Endothelial cell of umbilical vein (primary cell): ENCODE measurements around the gene APC2. TPM values are rescaled to one million over a fixed set of nuclear protein-coding genes. Genes with fewer than 3 reads are reported as not detected.

ENCODE experiments used
- BruUV-seq: library from RNA; stranded (reverse); fragments of 400-500 nt; replicated peaks from 2 replicates; lab custom pipeline; 2021; lab: Mats Ljungman, UMichigan
- CTCF ChIA-PET: fragments of 300-600, 350-600 bp; sonication (Branson Sonifier 250); formaldehyde crosslinking; loops from one replicate; lab custom pipeline; 2021; ENCODE audit warnings: antibody characterized with exemption, inconsistent platforms; lab: Charles Lee
- POLR2A ChIA-PET: fragments of 300-600, 350-600 bp; sonication (Branson Sonifier 250); formaldehyde crosslinking; loops from one replicate; lab custom pipeline; 2021; ENCODE audit warnings: antibody characterized with exemption, inconsistent platforms; lab: Charles Lee
- DNase-seq: peaks from one replicate; pipeline ENCODE4 v3.0.0-alpha.2; 2011; ENCODE audit warnings: low read depth, low spot score
- FAIRE-seq: peaks from 2 replicates; lab custom pipeline; 2011; peaks lifted over from hg19 to GRCh38; lab: Jason Lieb, UNC
- H2AFZ ChIP-seq: 2 replicates; pipeline ENCODE4 v1.6.0; 2012; ENCODE audit warnings: low read depth, low read length, control low read depth, inconsistent platforms
- H3K27ac ChIP-seq: 2 replicates; pipeline ENCODE4 v1.5.1; 2011; ENCODE audit warnings: low read depth, mild to moderate bottlenecking, control low read depth, low read length, moderate library complexity; ENCODE audit not compliant: insufficient read depth
- H3K27me3 ChIP-seq, 2 experiments: 2 replicates each; pipeline versions ENCODE4 v1.6.0 to v1.6.1; 2011; ENCODE audit warnings: low read length in 2 of 2, mixed read lengths in 1 of 2; ENCODE audit not compliant: control insufficient read depth in 2 of 2, insufficient read depth in 2 of 2
- H3K36me3 ChIP-seq, 2 experiments: 2 replicates in 1 of 2; 3 replicates in 1 of 2; pipeline ENCODE4 v1.5.1; 2011; ENCODE audit warnings: low read length in 2 of 2, mild to moderate bottlenecking in 1 of 2, moderate library complexity in 1 of 2; ENCODE audit not compliant: control insufficient read depth in 2 of 2, insufficient read depth in 2 of 2; ENCODE audit errors: extremely low read depth in 1 of 2
- H3K4me1 ChIP-seq: 3 replicates; pipeline ENCODE4 v1.5.1; 2011; ENCODE audit warnings: mild to moderate bottlenecking, low read length; ENCODE audit not compliant: control insufficient read depth, insufficient read depth; ENCODE audit errors: extremely low read depth
- H3K4me2 ChIP-seq: 2 replicates; pipeline ENCODE4 v1.6.1; 2011; ENCODE audit warnings: low read length, control low read depth, mixed read lengths; ENCODE audit not compliant: insufficient read depth
- H3K4me3 ChIP-seq, 3 experiments: fragments of 200-600 bp in 1 of 3; sonication (generic), shearing (Covaris generic) in 1 of 3; replicated peaks in 1 of 3; 2 replicates each; pipeline ENCODE4 v1.5.1; 2011 to 2016; ENCODE audit warnings: control low read depth in 3 of 3, low read length in 3 of 3, mild to moderate bottlenecking in 2 of 3, inconsistent platforms in 1 of 3, low read depth in 1 of 3, moderate library complexity in 1 of 3; ENCODE audit not compliant: insufficient read depth in 1 of 3
- H3K79me2 ChIP-seq: 2 replicates; pipeline ENCODE4 v1.6.0; 2012; ENCODE audit warnings: low read length, inconsistent platforms; ENCODE audit not compliant: control insufficient read depth, insufficient read depth
- H3K9ac ChIP-seq: replicated peaks from 2 replicates; pipeline ENCODE3; 2011; ENCODE audit warnings: low read length, control low read depth; ENCODE audit not compliant: insufficient read depth; ENCODE audit errors: extremely low read depth
- H3K9me1 ChIP-seq: replicated peaks from 3 replicates; pipeline ENCODE4 v1.6.0; 2011; ENCODE audit warnings: mild to moderate bottlenecking, low read length; ENCODE audit not compliant: control insufficient read depth, insufficient read depth; ENCODE audit errors: extremely low read depth
- H3K9me3 ChIP-seq: replicated peaks from 2 replicates; pipeline ENCODE4 v1.5.1; 2012; ENCODE audit warnings: low read length, inconsistent platforms; ENCODE audit not compliant: control insufficient read depth, insufficient read depth
- H4K20me1 ChIP-seq: replicated peaks from 2 replicates; pipeline ENCODE3; 2011; ENCODE audit warnings: mild to moderate bottlenecking, low read length; ENCODE audit not compliant: control insufficient read depth, insufficient read depth; ENCODE audit errors: extremely low read depth
- EZH2 ChIP-seq: IDR thresholded peaks from 2 replicates; pipeline ENCODE4 v1.6.1; 2012; ENCODE audit warnings: borderline replicate concordance, low read depth, mild to moderate bottlenecking, moderate library complexity, low read length, inconsistent platforms; ENCODE audit not compliant: severe bottlenecking
- FOS ChIP-seq: IDR thresholded peaks from 2 replicates; pipeline ENCODE4 v1.6.1; 2011; ENCODE audit warnings: mild to moderate bottlenecking, low read length, moderate library complexity, borderline replicate concordance; ENCODE audit not compliant: insufficient read depth
- GATA2 ChIP-seq: IDR thresholded peaks from 2 replicates; pipeline ENCODE4 v1.7.0; 2011; ENCODE audit warnings: low read depth, mild to moderate bottlenecking, moderate library complexity, mixed read lengths, low read length; ENCODE audit not compliant: insufficient read length, insufficient read depth
- JUN ChIP-seq: IDR thresholded peaks from 2 replicates; pipeline ENCODE4 v1.6.1; 2011; ENCODE audit warnings: borderline replicate concordance, low read depth; ENCODE audit not compliant: insufficient read length, insufficient read depth
- MYC ChIP-seq: IDR thresholded peaks from one replicate; pipeline ENCODE4 v1.6.1; 2011; ENCODE audit warnings: mild to moderate bottlenecking, low read depth, low read length
- POLR2A ChIP-seq: IDR thresholded peaks from 2 replicates; pipeline ENCODE4 v1.6.1; 2012; ENCODE audit warnings: low read depth, mild to moderate bottlenecking, control low read depth, low read length
- POLR2AphosphoS5 ChIP-seq: IDR thresholded peaks from 2 replicates; pipeline ENCODE4 v1.6.1; 2012; ENCODE audit warnings: low read depth, mild to moderate bottlenecking, control low read depth, low read length, moderate library complexity; ENCODE audit not compliant: insufficient read depth
- dilution Hi-C: fragments of 300-500 bp; cut with MboI; formaldehyde crosslinking; loops from one replicate; pipeline ENCODE4 v1.15.0; 2019; ENCODE audit warnings: low sequenced_read_pairs; ENCODE audit not compliant: extremely low pct_ligation_motif_present
- intact Hi-C: fragments of 100-400 bp; cut with micrococcal nuclease; formaldehyde crosslinking; loops from one replicate; pipeline ENCODE4 v1.10.0; 2022
- polyA plus RNA-seq, 4 experiments: library from polyadenylated mRNA; depleted of rRNA in 3 of 4; stranded (reverse) in 3 of 4; unstranded in 1 of 4; fragments of >200 nt; gene quantifications; 2 replicates each; pipeline versions ENCODE4 v1.2.1 to v1.2.3, GENCODE V29; 2011 to 2012; ENCODE audit warnings: missing spikeins in 1 of 4
- total RNA-seq: library from RNA; stranded (reverse); gene quantifications from 2 replicates; pipeline ENCODE4 v1.2.3, GENCODE V29; 2021
- TF ChIP-seq, protein P1 (sequence below): IDR thresholded peaks from 2 replicates; pipeline ENCODE4 v1.6.1; 2011; ENCODE audit not compliant: insufficient read depth, insufficient read length
- TF ChIP-seq, protein P2 (sequence below), 2 donors: IDR thresholded peaks; 1 replicate in 1 of 2; 2 replicates in 1 of 2; pipeline ENCODE4 v1.5.1; 2011; ENCODE audit warnings: low read length in 2 of 2, mild to moderate bottlenecking in 2 of 2, moderate library complexity in 2 of 2, control low read depth in 1 of 2, inconsistent platforms in 1 of 2, low read depth in 1 of 2; ENCODE audit not compliant: insufficient read depth in 1 of 2; ENCODE audit errors: extremely low read depth in 1 of 2

APC2 gene
- total and polyA plus RNA-seq, 2 donors (not counting 3 experiments of a cell fraction or from before 2014, with no cell fraction given), result 0.01 to 0.04 TPM

DNA sequence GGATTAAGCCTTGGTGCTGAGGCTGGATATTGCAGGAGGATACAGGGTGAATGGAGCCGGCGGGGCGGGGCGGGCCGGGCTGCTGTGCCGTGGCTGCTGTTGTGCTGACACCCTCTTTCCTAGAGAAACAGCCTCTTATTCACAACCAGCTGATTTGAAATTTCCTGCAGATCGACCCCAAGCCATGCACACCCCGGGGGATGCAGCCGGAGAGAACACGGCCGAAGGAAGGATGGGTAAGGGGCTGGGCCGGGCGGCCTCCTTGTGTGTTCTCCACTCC lies 31.5 kb upstream of the APC2 start:
- ChIA-PET POLR2A (no interaction called here), CTCF (no interaction called here)
- no peak overlapping the region for H3K4me3 ChIP-seq
- H3K4me1 ChIP-seq, result peaks cover 19% of the 10 kb centered on the region
- intact Hi-C loops (no loop called here), dilution Hi-C loops (no loop called here)
- H3K27ac ChIP-seq, result no peak overlapping the region
- H4K20me1 ChIP-seq, result no peaks in the 10 kb centered on the region
- no peak for TF ChIP-seq POLR2AphosphoS5
- TF ChIP-seq GATA2, result no peak
- no peak for TF ChIP-seq MYC
- TF ChIP-seq EZH2, result no peak
- TF ChIP-seq, protein P1, sequence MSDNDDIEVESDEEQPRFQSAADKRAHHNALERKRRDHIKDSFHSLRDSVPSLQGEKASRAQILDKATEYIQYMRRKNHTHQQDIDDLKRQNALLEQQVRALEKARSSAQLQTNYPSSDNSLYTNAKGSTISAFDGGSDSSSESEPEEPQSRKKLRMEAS, result no peak
- TF ChIP-seq, protein P2, sequence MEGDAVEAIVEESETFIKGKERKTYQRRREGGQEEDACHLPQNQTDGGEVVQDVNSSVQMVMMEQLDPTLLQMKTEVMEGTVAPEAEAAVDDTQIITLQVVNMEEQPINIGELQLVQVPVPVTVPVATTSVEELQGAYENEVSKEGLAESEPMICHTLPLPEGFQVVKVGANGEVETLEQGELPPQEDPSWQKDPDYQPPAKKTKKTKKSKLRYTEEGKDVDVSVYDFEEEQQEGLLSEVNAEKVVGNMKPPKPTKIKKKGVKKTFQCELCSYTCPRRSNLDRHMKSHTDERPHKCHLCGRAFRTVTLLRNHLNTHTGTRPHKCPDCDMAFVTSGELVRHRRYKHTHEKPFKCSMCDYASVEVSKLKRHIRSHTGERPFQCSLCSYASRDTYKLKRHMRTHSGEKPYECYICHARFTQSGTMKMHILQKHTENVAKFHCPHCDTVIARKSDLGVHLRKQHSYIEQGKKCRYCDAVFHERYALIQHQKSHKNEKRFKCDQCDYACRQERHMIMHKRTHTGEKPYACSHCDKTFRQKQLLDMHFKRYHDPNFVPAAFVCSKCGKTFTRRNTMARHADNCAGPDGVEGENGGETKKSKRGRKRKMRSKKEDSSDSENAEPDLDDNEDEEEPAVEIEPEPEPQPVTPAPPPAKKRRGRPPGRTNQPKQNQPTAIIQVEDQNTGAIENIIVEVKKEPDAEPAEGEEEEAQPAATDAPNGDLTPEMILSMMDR (IDR thresholded peaks at IDR 0.05; ENCODE audit: extremely low read depth in 1 of 2, insufficient read depth in 1 of 2, low read depth in 1 of 2, low read length in 2 of 2), result no peak
- TF ChIP-seq POLR2A, result no peak
- TF ChIP-seq JUN, result no peak
- no peak for TF ChIP-seq FOS
- no peak overlapping the region for H3K4me2 ChIP-seq
- no peaks in the 10 kb centered on the region for H3K9me1 ChIP-seq
- H3K79me2 ChIP-seq, result peaks cover 85% of the 10 kb centered on the region
- BruUV-seq, result no TSS peak
- H2AFZ ChIP-seq, result no peak overlapping the region
- no peak for DNase-seq
- H3K27me3 ChIP-seq, result no peaks in the 10 kb centered on the region
- no peak for FAIRE-seq
- no peak overlapping the region for H3K9ac ChIP-seq
- H3K9me3 ChIP-seq, result no peaks in the 10 kb centered on the region
- peaks cover 16 to 51% of the 10 kb centered on the region in 2 experiments for H3K36me3 ChIP-seq
